GM12878 (cell line): Measurements from ENCODE around the gene TRAF2. TPM values are rescaled to one million over a fixed set of nuclear protein-coding genes. Genes with fewer than 3 reads are reported as not detected.

Source experiments
- BCL11A ChIP-seq: IDR thresholded peaks from 2 replicates; pipeline ENCODE4 v1.6.1; 2011; ENCODE audit warnings: low read depth, low read length
- BHLHE40 ChIP-seq, 2 experiments: fragments of 450-650 bp in 1 of 2; IDR thresholded peaks; 2 replicates each; pipeline ENCODE4 v1.6.1; 2011 to 2017; ENCODE audit warnings: low read depth in 2 of 2, borderline replicate concordance in 1 of 2, improper control_type of control experiment in 1 of 2, low read length in 1 of 2, mild to moderate bottlenecking in 1 of 2
- CHD2 ChIP-seq: IDR thresholded peaks from 2 replicates; pipeline ENCODE4 v1.6.1; 2011; ENCODE audit warnings: low read depth, low read length, improper control_type of control experiment, borderline replicate concordance
- CHD4 ChIP-seq: fragments of 200-600 bp; sonication (generic); IDR thresholded peaks from 2 replicates; pipeline ENCODE4 v1.6.1; 2016; ENCODE audit warnings: mild to moderate bottlenecking
- CREB1 ChIP-seq: IDR thresholded peaks from 2 replicates; pipeline ENCODE4 v1.6.1; 2012; ENCODE audit warnings: low read depth, mild to moderate bottlenecking, inconsistent platforms
- CREM ChIP-seq: IDR thresholded peaks from 2 replicates; pipeline ENCODE4 v1.6.1; 2014; ENCODE audit warnings: antibody characterized with exemption, low read depth
- EP300 ChIP-seq, 2 experiments: fragments of 150-350 bp in 1 of 2; IDR thresholded peaks; 2 replicates each; pipeline ENCODE4 v1.6.1; 2011 to 2012; ENCODE audit warnings: low read depth in 2 of 2, low read length in 2 of 2, borderline replicate concordance in 1 of 2, improper control_type of control experiment in 1 of 2, inconsistent platforms in 1 of 2; ENCODE audit not compliant: control insufficient read depth in 1 of 2
- ESRRA ChIP-seq: IDR thresholded peaks from 2 replicates; pipeline ENCODE4 v1.6.1; 2012; ENCODE audit warnings: mild to moderate bottlenecking, low read length, improper control_type of control experiment
- FOS ChIP-seq: IDR thresholded peaks from 3 replicates; pipeline ENCODE4 v1.6.1; 2011; ENCODE audit warnings: borderline replicate concordance; ENCODE audit not compliant: insufficient read length; ENCODE audit errors: extremely low read depth
- GABPA ChIP-seq: IDR thresholded peaks from 2 replicates; pipeline ENCODE4 v1.6.1; 2014; ENCODE audit warnings: antibody characterized with exemption, low read depth, mild to moderate bottlenecking, inconsistent platforms
- HDAC2 ChIP-seq: fragments of 200-600 bp; sonication (generic); IDR thresholded peaks from 2 replicates; pipeline ENCODE4 v1.6.1; 2017
- HDGF ChIP-seq: fragments of 450-650 bp; IDR thresholded peaks from 2 replicates; pipeline ENCODE4 v1.6.1; 2016; ENCODE audit warnings: antibody characterized with exemption
- IKZF1 ChIP-seq: fragments of 450-650 bp; conservative IDR thresholded peaks from 2 replicates; pipeline ENCODE4 v1.6.1; 2017; ENCODE audit warnings: antibody characterized with exemption, mild to moderate bottlenecking
- MTA2 ChIP-seq: fragments of 450-650 bp; IDR thresholded peaks from 2 replicates; pipeline ENCODE4 v1.6.1; 2016; ENCODE audit warnings: low read depth, mild to moderate bottlenecking, moderate library complexity
- MTA3 ChIP-seq: IDR thresholded peaks from 2 replicates; pipeline ENCODE4 v1.6.1; 2012; ENCODE audit warnings: low read length, inconsistent platforms, borderline replicate concordance
- NR2C1 ChIP-seq: fragments of 450-650 bp; IDR thresholded peaks from 2 replicates; pipeline ENCODE4 v1.6.1; 2017; ENCODE audit warnings: antibody characterized with exemption, mild to moderate bottlenecking, moderate library complexity
- PBX3 ChIP-seq: IDR thresholded peaks from 2 replicates; pipeline ENCODE4 v1.6.1; 2011; ENCODE audit warnings: mild to moderate bottlenecking, low read depth, low read length, moderate library complexity; ENCODE audit not compliant: insufficient replicate concordance
- TAF1 ChIP-seq: IDR thresholded peaks from 2 replicates; pipeline ENCODE4 v1.6.1; 2011; ENCODE audit warnings: mild to moderate bottlenecking, low read depth, low read length, borderline replicate concordance
- ZBED1 ChIP-seq: IDR thresholded peaks from 2 replicates; pipeline ENCODE4 v1.6.1; 2016; ENCODE audit warnings: borderline replicate concordance
- ZNF24 ChIP-seq: fragments of 450-650 bp; IDR thresholded peaks from 2 replicates; pipeline ENCODE4 v1.6.1; 2017; ENCODE audit warnings: antibody characterized with exemption, mild to moderate bottlenecking
- polyA plus RNA-seq, 11 experiments: library from polyadenylated mRNA; depleted of rRNA in 4 of 11; unstranded in 6 of 11; stranded (reverse) in 5 of 11; fragments of >200 nt; fragmentation: Nextera tagmentation in 4 of 11; fragmentation: Illumina TruSeq in 1 of 11; extraction: Ambion mirVana in 4 of 11; extraction: Trizol in 1 of 11; gene quantifications; 1 replicate in 1 of 11; 2 replicates in 10 of 11; pipeline versions ENCODE4 v1.2.1 to v1.2.3, GENCODE V29; 2011 to 2016; ENCODE audit warnings: inconsistent platforms in 2 of 11, missing spikeins in 2 of 11, low read depth in 1 of 11
- total RNA-seq, 4 experiments: library from RNA; depleted of rRNA in 3 of 4; stranded (reverse); fragments of >200 nt in 3 of 4; fragmentation: Illumina TruSeq in 1 of 4; extraction: Trizol in 1 of 4; gene quantifications; 2 replicates each; pipeline versions ENCODE4 v1.2.1 to v1.2.3, GENCODE V29; 2013 to 2021
- TF ChIP-seq, protein P1 (sequence below): fragments of 450-650 bp; conservative IDR thresholded peaks from 2 replicates; pipeline ENCODE4 v1.6.1; 2017; ENCODE audit warnings: mild to moderate bottlenecking, moderate library complexity
- TF ChIP-seq, protein P2 (sequence below): IDR thresholded peaks from 2 replicates; pipeline ENCODE4 v1.6.1; 2012; ENCODE audit warnings: low read depth, low read length, improper control_type of control experiment
- TF ChIP-seq, protein P3 (sequence below): IDR thresholded peaks from 2 replicates; pipeline ENCODE4 v1.6.1; 2012; ENCODE audit warnings: low read depth, low read length, improper control_type of control experiment
- TF ChIP-seq, protein P4 (sequence below): fragments of 150-350 bp; IDR thresholded peaks from 2 replicates; pipeline ENCODE4 v1.6.1; 2016; ENCODE audit warnings: low read depth, low read length

Gene TRAF2
- total and polyA plus RNA-seq, 10 of the 15 experiments (the other 5 are each of a cell fraction or from before 2014, with no cell fraction given), result 0.34 to 39.5 (median 18.7) TPM

DNA sequence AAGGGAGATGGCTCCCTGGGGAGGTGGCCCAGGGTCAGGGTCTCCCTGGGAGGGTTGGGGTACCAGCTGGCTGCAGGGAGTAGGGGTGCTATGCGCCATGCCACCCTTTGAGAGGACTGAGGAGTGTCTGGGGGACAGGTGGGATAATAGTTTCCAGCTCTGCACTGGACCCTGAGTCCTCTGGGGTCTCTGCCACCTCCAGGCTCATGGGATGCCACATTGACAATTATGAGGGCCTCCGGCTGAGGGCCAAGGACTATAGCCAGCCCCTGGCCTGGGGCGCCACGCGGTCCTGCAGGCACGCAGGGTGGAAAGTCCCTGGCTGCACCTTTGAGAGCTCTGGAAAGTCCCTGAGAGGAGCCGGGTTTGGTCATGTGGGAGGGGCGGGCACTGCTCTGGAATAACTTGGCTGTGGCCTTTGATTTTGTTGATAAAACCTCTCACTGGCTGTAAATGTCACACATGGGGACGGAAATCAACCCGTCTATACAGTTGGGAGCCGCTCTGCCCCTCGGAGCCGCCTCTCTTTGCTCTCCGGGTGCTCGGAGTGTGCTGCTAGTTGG, 16.0 kb downstream of the TRAF2 start (continued):
- 0 out of 2 replicates have a peak, but pooled peaks have one; percentile 53 for TF ChIP-seq BCL11A
- TF ChIP-seq FOS, result no peak
- no peak for TF ChIP-seq CHD4
- TF ChIP-seq, protein P1, sequence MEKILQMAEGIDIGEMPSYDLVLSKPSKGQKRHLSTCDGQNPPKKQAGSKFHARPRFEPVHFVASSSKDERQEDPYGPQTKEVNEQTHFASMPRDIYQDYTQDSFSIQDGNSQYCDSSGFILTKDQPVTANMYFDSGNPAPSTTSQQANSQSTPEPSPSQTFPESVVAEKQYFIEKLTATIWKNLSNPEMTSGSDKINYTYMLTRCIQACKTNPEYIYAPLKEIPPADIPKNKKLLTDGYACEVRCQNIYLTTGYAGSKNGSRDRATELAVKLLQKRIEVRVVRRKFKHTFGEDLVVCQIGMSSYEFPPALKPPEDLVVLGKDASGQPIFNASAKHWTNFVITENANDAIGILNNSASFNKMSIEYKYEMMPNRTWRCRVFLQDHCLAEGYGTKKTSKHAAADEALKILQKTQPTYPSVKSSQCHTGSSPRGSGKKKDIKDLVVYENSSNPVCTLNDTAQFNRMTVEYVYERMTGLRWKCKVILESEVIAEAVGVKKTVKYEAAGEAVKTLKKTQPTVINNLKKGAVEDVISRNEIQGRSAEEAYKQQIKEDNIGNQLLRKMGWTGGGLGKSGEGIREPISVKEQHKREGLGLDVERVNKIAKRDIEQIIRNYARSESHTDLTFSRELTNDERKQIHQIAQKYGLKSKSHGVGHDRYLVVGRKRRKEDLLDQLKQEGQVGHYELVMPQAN, result no peak
- TF ChIP-seq, protein P2, sequence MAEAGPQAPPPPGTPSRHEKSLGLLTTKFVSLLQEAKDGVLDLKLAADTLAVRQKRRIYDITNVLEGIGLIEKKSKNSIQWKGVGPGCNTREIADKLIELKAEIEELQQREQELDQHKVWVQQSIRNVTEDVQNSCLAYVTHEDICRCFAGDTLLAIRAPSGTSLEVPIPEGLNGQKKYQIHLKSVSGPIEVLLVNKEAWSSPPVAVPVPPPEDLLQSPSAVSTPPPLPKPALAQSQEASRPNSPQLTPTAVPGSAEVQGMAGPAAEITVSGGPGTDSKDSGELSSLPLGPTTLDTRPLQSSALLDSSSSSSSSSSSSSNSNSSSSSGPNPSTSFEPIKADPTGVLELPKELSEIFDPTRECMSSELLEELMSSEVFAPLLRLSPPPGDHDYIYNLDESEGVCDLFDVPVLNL, result no peak
- TF ChIP-seq GABPA, result no peak
- TF ChIP-seq HDGF, result no peak
- TF ChIP-seq, protein P3, sequence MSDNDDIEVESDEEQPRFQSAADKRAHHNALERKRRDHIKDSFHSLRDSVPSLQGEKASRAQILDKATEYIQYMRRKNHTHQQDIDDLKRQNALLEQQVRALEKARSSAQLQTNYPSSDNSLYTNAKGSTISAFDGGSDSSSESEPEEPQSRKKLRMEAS, result peak; percentile 96
- TF ChIP-seq ZNF24, result no peak
- peak; percentile 41 to 66; a peak in 2 of 4 replicates for TF ChIP-seq BHLHE40 (IDR thresholded peaks at IDR 0.05; ENCODE audit: borderline replicate concordance in 1 of 2, low read depth in 2 of 2, low read length in 1 of 2)
- 0 out of 2 replicates have a peak, but pooled peaks have one; percentile 23 for TF ChIP-seq TAF1
- no peak for TF ChIP-seq MTA2
- TF ChIP-seq, protein P4, sequence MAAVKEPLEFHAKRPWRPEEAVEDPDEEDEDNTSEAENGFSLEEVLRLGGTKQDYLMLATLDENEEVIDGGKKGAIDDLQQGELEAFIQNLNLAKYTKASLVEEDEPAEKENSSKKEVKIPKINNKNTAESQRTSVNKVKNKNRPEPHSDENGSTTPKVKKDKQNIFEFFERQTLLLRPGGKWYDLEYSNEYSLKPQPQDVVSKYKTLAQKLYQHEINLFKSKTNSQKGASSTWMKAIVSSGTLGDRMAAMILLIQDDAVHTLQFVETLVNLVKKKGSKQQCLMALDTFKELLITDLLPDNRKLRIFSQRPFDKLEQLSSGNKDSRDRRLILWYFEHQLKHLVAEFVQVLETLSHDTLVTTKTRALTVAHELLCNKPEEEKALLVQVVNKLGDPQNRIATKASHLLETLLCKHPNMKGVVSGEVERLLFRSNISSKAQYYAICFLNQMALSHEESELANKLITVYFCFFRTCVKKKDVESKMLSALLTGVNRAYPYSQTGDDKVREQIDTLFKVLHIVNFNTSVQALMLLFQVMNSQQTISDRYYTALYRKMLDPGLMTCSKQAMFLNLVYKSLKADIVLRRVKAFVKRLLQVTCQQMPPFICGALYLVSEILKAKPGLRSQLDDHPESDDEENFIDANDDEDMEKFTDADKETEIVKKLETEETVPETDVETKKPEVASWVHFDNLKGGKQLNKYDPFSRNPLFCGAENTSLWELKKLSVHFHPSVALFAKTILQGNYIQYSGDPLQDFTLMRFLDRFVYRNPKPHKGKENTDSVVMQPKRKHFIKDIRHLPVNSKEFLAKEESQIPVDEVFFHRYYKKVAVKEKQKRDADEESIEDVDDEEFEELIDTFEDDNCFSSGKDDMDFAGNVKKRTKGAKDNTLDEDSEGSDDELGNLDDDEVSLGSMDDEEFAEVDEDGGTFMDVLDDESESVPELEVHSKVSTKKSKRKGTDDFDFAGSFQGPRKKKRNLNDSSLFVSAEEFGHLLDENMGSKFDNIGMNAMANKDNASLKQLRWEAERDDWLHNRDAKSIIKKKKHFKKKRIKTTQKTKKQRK, result no peak
- no peak for TF ChIP-seq ESRRA
- no peak; the same call in 1 of the 2 replicates for TF ChIP-seq MTA3
- TF ChIP-seq PBX3, result no peak
- peak; percentile 47; the same call in 1 of the 2 replicates for TF ChIP-seq CREB1
- TF ChIP-seq HDAC2, result no peak
- peak; percentile 67 for TF ChIP-seq IKZF1
- TF ChIP-seq CHD2, result 0 out of 2 replicates have a peak, but pooled peaks have one; percentile 36
- TF ChIP-seq ZBED1, result no peak
- TF ChIP-seq CREM, result peak; percentile 41; the same call in 1 of the 2 replicates
- peak; percentile 73 to 76; a peak in 3 of 4 replicates for TF ChIP-seq EP300 (IDR thresholded peaks at IDR 0.05; ENCODE audit: borderline replicate concordance in 1 of 2, control insufficient read depth in 1 of 2, low read depth in 2 of 2, low read length in 2 of 2)
- TF ChIP-seq NR2C1, result no peak
